DOHH2 (cell line): ENCODE results near the gene PITRM1.

ENCODE experiments used
- EZH2phosphoT487 ChIP-seq: fragments of 200-600 bp; sonication (generic); IDR thresholded peaks from 2 replicates; pipeline ENCODE4 v1.6.1; 2017; ENCODE audit warnings: borderline replicate concordance, mild to moderate bottlenecking, antibody characterized with exemption, low read length, moderate library complexity, mixed read lengths
- TF ChIP-seq, protein P1 (sequence below): fragments of 200-600 bp; sonication (generic); IDR thresholded peaks from one replicate; pipeline ENCODE4 v1.5.1; 2014; ENCODE audit warnings: antibody characterized with exemption, mild to moderate bottlenecking, low read depth, low read length; ENCODE audit not compliant: poor library complexity, severe bottlenecking

DNA sequence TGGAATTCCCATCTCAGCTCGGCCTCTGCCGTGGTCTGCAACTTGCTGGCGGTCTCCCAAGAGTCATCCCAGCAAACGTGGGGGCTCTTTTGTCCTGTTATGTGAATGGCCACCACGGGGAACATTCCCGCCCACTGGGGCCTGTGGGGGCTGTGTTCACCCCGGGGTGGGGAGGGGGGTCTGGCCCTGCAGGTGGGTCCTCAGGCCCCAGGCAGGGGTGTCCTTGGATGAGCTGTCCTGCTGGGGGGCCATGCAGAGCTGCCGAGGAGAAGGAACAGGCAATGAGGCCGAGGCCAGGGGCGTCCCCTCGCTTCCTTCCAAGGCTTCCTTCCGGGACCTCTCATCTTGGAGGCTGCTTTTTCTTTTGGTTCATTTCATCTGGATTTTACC lies 24.4 kb upstream of the PITRM1 start:
- TF ChIP-seq, protein P1, sequence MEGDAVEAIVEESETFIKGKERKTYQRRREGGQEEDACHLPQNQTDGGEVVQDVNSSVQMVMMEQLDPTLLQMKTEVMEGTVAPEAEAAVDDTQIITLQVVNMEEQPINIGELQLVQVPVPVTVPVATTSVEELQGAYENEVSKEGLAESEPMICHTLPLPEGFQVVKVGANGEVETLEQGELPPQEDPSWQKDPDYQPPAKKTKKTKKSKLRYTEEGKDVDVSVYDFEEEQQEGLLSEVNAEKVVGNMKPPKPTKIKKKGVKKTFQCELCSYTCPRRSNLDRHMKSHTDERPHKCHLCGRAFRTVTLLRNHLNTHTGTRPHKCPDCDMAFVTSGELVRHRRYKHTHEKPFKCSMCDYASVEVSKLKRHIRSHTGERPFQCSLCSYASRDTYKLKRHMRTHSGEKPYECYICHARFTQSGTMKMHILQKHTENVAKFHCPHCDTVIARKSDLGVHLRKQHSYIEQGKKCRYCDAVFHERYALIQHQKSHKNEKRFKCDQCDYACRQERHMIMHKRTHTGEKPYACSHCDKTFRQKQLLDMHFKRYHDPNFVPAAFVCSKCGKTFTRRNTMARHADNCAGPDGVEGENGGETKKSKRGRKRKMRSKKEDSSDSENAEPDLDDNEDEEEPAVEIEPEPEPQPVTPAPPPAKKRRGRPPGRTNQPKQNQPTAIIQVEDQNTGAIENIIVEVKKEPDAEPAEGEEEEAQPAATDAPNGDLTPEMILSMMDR: no peak
- no peak for TF ChIP-seq EZH2phosphoT487
